ES-I3 (cell line): ENCODE measurements around the gene JMJD1C.

Experiments used
- H3K36me3 ChIP-seq: 2 replicates; pipeline ENCODE4 v1.6.1; 2013; ENCODE audit warnings: mild to moderate bottlenecking, low read length, control low read depth, moderate library complexity; ENCODE audit not compliant: insufficient read depth
- H3K4me1 ChIP-seq: 2 replicates; pipeline ENCODE4 v1.6.1; 2013; ENCODE audit warnings: mild to moderate bottlenecking, control low read depth, low read length; ENCODE audit not compliant: insufficient read depth
- H3K9ac ChIP-seq: 2 replicates; pipeline ENCODE4 v1.6.1; 2013; ENCODE audit warnings: low read depth, mild to moderate bottlenecking, low read length, moderate library complexity
- H3K9me3 ChIP-seq: 2 replicates; pipeline ENCODE4 v1.6.1; 2013; ENCODE audit warnings: mild to moderate bottlenecking, low read length, moderate library complexity; ENCODE audit not compliant: control insufficient read depth, insufficient read depth

JMJD1C gene

GRCh38 chr10:63280386-63280785 lies 185.4 kb downstream of the JMJD1C start:
- Histone ChIP-seq H3K9ac (no peak overlapping the region), H3K4me1 (no peaks in the 10 kb centered on the region; the same call in 1 of the 2 replicates), H3K36me3 (no peaks in the 10 kb centered on the region), H3K9me3 (no peaks in the 10 kb centered on the region)

- Histone ChIP-seq H3K9ac (no peak overlapping the region), H3K9me3 (no peaks in the 10 kb centered on the region), H3K4me1 (no peaks in the 10 kb centered on the region), H3K36me3 (no peaks in the 10 kb centered on the region)
Measured at GRCh38 chr10:63275094-63275493, 190.7 kb downstream of the JMJD1C start.

- Histone ChIP-seq H3K9ac (no peak overlapping the region), H3K4me1 (no peaks in the 10 kb centered on the region), H3K36me3 (no peaks in the 10 kb centered on the region), H3K9me3 (no peaks in the 10 kb centered on the region)
Measured at GRCh38 chr10:63273577-63273976, 192.2 kb downstream of the JMJD1C start.

GRCh38 chr10:63268798-63269503 lies 196.8 kb downstream of the JMJD1C start:
- Histone ChIP-seq H3K9ac (peak overlapping the region; percentile 70), H3K4me1 (no peaks in the 10 kb centered on the region), H3K9me3 (no peaks in the 10 kb centered on the region), H3K36me3 (no peaks in the 10 kb centered on the region)

GRCh38 chr10:63268149-63268797 lies 197.5 kb downstream of the JMJD1C start:
- H3K36me3 ChIP-seq = no peaks in the 10 kb centered on the region
- H3K4me1 ChIP-seq = no peaks in the 10 kb centered on the region
- no peaks in the 10 kb centered on the region for H3K9me3 ChIP-seq
- H3K9ac ChIP-seq = peak overlapping the region; percentile 70

- Histone ChIP-seq H3K9me3 (no peaks in the 10 kb centered on the region), H3K9ac (peak overlapping the region; percentile 70), H3K36me3 (no peaks in the 10 kb centered on the region), H3K4me1 (no peaks in the 10 kb centered on the region)
Measured at GRCh38 chr10:63267414-63268148, 198.2 kb downstream of the JMJD1C start.

- no peaks in the 10 kb centered on the region for H3K4me1 ChIP-seq
- H3K9ac ChIP-seq = peak overlapping the region; percentile 70
- H3K36me3 ChIP-seq = no peaks in the 10 kb centered on the region
Measured at GRCh38 chr10:63266391-63267316, 199.1 kb downstream of the JMJD1C start.

GRCh38 chr10:63265683-63266235 lies 200.0 kb downstream of the JMJD1C start:
- Histone ChIP-seq H3K36me3 (peaks cover 6% of the 10 kb centered on the region), H3K9ac (peak overlapping the region; percentile 70), H3K9me3 (no peaks in the 10 kb centered on the region), H3K4me1 (peaks cover 5% of the 10 kb centered on the region; the same call in 1 of the 2 replicates)

More at GRCh38 chr10:63266391-63267316, 199.1 kb downstream of the JMJD1C start:
- no peaks in the 10 kb centered on the region for H3K9me3 ChIP-seq

- peak overlapping the region; percentile 70 for H3K9ac ChIP-seq
- peaks cover 5% of the 10 kb centered on the region; the same call in 1 of the 2 replicates for H3K4me1 ChIP-seq
- H3K36me3 ChIP-seq = peaks cover 7% of the 10 kb centered on the region
- no peaks in the 10 kb centered on the region for H3K9me3 ChIP-seq
Measured at GRCh38 chr10:63265222-63265617, 200.6 kb downstream of the JMJD1C start.

GRCh38 chr10:63264617-63265221 lies 201.1 kb downstream of the JMJD1C start:
- peaks cover 6% of the 10 kb centered on the region for H3K4me1 ChIP-seq
- H3K9ac ChIP-seq = peak overlapping the region; percentile 70

GRCh38 chr10:63262430-63263073 lies 203.2 kb downstream of the JMJD1C start:
- Histone ChIP-seq H3K4me1 (peaks cover 19% of the 10 kb centered on the region), H3K9me3 (no peaks in the 10 kb centered on the region), H3K36me3 (peaks cover 7% of the 10 kb centered on the region), H3K9ac (no peak overlapping the region)

More at GRCh38 chr10:63264617-63265221, 201.1 kb downstream of the JMJD1C start:
- no peaks in the 10 kb centered on the region for H3K9me3 ChIP-seq
- peaks cover 7% of the 10 kb centered on the region for H3K36me3 ChIP-seq

- H3K36me3 ChIP-seq = peaks cover 7% of the 10 kb centered on the region
- H3K9ac ChIP-seq = no peak overlapping the region
- H3K9me3 ChIP-seq = no peaks in the 10 kb centered on the region
- H3K4me1 ChIP-seq = peaks cover 19% of the 10 kb centered on the region
Measured at GRCh38 chr10:63261496-63261895, 204.3 kb downstream of the JMJD1C start.

GRCh38 chr10:63260860-63261251 lies 204.9 kb downstream of the JMJD1C start:
- Histone ChIP-seq H3K36me3 (peaks cover 7% of the 10 kb centered on the region), H3K9ac (no peak overlapping the region), H3K9me3 (no peaks in the 10 kb centered on the region), H3K4me1 (peaks cover 19% of the 10 kb centered on the region)
